HG03135 (cell line): Measurements from ENCODE around the gene LAMA3.

Experiments used
- ATAC-seq: cut with Tn5 transposase; IDR thresholded peaks from one replicate; pipeline ENCODE4 v1.9.1; 2021; ENCODE audit warnings: mild to moderate bottlenecking, moderate library complexity; ENCODE audit not compliant: unreplicated experiment

Gene LAMA3

DNA sequence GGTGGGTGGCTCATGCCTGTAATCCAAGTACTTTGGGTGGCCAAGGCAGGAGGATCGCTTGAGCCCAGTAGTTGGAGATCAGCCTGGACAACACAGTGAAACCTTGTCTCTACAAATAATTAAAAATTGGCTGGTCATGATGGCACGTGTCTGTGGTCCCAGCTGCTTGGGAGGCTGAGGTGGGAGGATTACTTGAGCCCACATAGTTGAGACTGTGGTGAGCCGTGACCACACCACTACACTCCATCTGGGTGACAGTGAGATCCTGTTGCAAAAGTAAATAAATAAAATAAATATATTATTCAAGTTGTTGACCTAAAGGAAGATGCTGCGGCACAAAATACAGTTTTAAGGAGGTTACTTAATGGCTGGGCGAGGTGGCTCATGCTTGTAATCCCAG lies 72.7 kb downstream of the LAMA3 start:
- no peak for ATAC-seq

DNA sequence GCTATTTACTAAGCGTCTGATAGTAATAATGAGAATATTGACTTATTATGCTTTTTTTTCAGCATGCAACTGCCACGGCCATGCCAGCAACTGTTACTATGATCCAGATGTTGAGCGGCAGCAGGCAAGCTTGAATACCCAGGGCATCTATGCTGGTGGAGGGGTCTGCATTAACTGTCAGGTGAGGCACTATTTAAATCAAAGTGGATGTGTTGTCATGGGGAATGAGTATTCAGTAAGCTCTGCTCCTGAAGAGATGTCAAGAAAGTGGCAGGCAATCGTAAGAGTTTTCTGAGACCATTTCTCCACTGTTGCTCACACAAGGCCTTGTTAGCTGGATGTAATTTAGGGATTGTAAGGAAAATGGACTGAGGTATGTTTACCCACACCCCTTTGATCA lies 74.1 kb downstream of the LAMA3 start:
- no peak for ATAC-seq

DNA sequence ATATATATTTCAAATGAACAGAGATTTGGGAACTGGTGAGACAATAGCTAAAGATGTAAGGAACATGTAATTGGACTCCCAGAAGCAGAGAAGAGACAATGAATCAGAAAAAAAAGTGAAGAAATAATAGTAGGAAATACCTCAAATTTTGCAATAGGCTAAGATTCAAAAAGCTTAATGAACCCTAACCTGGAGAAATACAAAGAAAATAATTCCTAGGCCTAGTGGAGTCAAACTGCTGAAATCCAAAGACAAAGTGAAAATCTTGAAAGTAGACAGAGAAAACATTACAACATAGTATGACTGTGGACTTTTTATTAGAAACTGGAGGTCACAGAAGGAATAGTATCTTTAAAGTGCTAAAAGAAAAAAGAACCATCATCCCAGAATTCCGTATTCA lies 76.7 kb downstream of the LAMA3 start:
- no peak for ATAC-seq

DNA sequence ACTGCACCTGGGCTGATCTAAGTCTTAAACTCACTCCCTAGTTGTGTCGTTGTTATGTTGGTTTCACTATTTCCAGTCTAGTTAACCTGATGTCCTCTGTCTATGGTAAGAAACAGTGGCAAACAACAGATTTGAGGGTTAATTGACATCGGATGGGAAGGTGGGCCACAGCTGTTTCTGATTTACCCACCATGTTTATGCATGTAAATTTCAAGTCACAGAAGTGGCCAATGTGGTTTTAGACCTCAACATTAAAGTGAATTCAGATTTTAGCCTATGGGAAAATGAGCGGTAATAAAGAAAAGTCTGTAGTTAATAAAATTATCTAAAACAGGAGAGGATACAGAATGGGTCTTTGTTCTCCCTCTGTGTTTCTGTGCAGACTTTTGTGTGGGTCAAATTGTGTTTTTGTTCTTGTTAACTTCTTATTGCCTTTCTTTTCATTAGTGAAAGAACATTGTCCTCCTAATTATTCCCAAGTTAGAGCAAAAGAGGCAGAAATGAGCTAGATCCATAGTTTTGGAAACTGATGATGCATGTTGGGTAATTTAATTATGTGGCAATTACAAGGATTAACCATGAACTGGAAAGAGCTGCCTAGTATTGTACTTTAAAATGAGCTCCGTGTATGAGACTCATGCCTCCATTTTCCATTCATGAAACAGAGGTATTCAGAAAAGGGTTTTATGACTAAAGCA lies 83.2 kb downstream of the LAMA3 start:
- no peak for ATAC-seq

DNA sequence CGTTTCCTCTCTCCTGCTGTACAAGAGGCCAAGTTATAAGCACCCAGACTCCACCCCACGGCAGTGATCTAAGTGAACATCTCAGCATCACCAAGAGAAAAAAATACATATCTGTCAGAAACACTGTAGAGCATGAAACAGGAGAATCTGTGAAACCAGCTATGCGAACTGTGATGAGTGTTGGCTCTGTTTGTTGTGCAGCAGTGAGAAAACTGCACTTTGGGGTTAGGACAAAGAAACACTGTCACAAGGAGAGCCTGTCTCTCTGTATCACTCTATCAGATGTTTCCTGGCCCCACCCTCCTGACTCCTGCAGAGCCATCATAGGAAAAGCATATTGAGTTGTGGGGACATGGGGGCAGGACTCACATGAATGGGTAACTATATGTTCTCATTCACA lies 87.1 kb downstream of the LAMA3 start:
- ATAC-seq: no peak

DNA sequence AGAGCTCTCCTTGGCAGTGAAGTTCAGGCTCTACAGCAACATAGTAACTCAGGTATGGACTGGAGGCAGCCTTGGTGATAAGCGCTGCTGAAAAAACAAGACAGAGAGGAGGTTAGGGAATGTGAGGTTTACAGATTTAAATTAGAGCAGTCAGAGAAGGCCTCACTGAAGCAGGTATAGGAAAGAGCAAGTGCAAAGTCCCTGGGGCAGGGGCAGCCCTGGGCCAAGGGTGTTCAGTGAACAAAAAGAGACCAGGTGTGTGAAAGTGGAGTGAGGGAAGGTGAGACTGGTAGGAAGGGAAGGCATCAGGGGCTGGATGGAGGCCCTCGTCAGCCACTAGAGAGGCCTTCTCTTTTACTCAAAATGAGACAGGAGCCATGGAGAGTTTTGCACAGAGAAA lies 89.6 kb downstream of the LAMA3 start:
- ATAC-seq: no peak

- no peak for ATAC-seq
Observed at GRCh38 chr18:23779696-23780303, 90.5 kb downstream of the LAMA3 start.

GRCh38 chr18:23784832-23785245 lies 95.6 kb downstream of the LAMA3 start:
- ATAC-seq: no peak

DNA sequence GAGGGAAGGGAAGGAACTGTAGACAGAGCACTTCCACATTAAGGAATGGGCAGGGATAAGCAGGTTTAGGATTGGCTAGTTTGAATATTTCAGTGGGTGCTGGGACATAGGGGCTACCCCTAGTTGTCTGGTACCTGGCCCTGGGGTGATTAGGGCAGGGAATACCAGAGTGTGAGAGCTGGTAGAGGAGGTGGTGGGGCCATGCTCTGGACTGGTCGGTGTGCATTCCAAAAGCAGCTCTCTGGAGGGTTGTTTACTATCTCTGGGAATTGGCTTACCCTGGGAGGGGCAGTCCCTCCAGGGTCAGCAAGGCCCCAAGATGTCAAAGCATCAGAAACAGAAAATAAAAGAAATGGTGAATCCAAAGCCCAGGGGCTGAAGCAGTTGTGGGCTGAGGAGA lies 103.8 kb downstream of the LAMA3 start:
- ATAC-seq: no peak

- no peak for ATAC-seq
Observed at GRCh38 chr18:23793985-23794867, 105.0 kb downstream of the LAMA3 start.

- no peak for ATAC-seq
Observed at GRCh38 chr18:23798249-23798648, 109.0 kb downstream of the LAMA3 start.

DNA sequence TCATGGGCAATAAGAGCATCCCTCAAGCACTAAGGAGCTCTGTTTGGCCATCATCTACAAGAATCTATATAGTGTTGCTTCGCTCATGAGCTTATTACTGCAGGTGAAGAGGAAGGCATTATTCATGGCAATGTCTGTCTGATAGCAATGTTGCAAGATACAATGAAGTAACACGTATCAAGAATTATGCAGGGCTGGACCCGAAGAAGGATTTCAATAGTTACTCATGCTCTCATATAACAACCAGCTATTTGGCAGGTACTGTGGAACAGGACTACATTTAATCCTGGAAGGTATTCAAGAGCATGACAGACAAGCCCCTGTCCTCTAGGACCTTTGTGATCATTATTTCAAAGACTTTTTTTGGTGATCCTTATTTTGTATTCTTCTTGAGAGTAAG lies 109.6 kb downstream of the LAMA3 start:
- no peak for ATAC-seq

DNA sequence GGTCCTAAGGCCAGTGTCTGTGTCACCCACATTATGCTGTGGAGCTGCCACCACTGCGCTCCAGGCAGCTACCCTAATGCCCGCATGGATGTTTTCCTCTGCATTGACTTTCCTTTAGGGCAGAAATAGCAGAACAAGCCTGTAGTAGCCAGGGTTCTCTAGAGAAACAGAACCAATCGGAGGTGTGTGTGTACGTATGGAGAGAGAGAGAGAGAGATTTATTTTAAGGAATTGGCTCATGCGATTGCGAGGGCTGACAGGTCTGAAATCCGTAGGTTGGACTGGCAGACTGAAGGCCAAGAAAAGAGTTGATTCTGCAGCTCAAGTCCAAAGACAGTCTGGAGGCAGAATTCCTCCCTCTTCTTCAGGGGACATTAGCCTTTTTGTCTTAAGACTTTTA lies 110.3 kb downstream of the LAMA3 start:
- ATAC-seq: no peak

- ATAC-seq: no peak
Observed at GRCh38 chr18:23800902-23801301, 111.6 kb downstream of the LAMA3 start.

DNA sequence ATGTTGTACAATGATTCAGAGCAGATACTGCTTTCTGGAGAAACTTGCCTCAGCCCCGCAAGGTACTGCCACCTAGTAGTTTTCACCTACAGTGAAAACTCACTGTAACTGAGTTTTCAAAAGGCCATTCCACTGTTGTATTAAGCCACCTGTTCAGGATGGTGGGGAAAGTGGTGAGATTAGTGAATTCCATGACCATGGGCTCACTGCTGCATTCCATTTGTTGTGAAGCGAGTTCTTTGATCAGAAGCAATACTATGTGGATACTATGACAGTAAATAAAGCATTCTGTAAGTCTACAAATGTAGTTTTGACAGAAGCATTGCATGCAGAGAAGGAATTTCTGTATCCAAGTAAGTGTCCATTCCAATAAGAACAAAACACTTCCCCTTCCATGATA lies 113.6 kb downstream of the LAMA3 start:
- no peak for ATAC-seq

- no peak for ATAC-seq
Observed at GRCh38 chr18:23803755-23804154, 114.5 kb downstream of the LAMA3 start.

GRCh38 chr18:23805898-23806297 lies 116.6 kb downstream of the LAMA3 start:
- no peak for ATAC-seq

GRCh38 chr18:23809415-23809814 lies 120.2 kb downstream of the LAMA3 start:
- no peak for ATAC-seq

- no peak for ATAC-seq
Observed at GRCh38 chr18:23810396-23810795, 121.1 kb downstream of the LAMA3 start.

- no peak for ATAC-seq
Observed at GRCh38 chr18:23811176-23811575, 121.9 kb downstream of the LAMA3 start.

DNA sequence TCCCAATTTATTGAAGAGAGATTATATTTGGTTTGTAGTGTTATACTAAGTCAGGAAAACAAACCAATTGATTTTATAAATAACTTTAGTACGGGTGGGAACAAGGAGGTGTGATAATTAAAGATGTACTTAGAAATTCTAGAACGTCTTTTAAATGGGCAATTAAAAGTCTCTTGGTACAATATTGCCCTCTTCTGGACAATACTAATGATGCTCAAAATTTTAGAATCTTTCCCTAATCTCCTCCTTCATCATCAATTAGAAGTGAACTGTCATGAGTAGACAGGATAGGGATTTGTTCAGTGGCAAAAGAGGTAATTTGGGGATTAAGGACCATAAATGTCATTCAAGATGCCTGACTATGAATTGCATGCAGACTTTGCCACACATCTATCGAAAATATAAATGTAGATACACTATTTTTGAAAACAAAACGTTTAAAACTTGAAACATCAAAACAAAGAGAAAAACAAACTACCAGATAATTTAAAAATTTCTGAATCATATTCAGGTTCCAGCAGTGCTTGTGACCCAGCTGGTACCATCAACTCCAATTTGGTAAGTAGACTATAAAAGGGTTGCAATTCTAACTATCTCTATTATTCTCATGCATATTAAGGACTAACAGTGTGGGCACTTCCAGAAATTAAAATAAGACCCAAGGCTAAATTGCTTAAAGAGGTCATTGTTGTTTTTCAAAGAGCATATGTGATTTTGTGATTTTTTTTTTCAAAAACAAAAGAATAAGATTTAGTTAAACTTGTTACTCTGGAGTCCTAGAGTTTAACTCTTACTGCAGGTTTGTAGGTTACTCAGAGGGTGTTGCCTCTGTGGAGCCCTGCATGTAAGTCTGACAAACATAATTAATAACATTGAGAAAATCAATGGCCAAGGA lies 123.5 kb downstream of the LAMA3 start:
- no peak for ATAC-seq
